Activated T-helper 9 cell treated with anti-CD3 and anti-CD28 coated beads, Interleukin-2, amount 50 U/mL, for 16 hours (primary cell): Measurements from ENCODE around the gene PRDM8.
"Not testable (repeated sequence)": the region's sequence is repeated elsewhere in the genome, so short reads cannot be mapped to it uniquely, and the experiment has no call there.

Experiments used
- DNase-seq: peaks from one replicate; pipeline ENCODE4 v3.0.0-alpha.2; 2020; ENCODE audit warnings: low read depth

The PRDM8 gene

DNA sequence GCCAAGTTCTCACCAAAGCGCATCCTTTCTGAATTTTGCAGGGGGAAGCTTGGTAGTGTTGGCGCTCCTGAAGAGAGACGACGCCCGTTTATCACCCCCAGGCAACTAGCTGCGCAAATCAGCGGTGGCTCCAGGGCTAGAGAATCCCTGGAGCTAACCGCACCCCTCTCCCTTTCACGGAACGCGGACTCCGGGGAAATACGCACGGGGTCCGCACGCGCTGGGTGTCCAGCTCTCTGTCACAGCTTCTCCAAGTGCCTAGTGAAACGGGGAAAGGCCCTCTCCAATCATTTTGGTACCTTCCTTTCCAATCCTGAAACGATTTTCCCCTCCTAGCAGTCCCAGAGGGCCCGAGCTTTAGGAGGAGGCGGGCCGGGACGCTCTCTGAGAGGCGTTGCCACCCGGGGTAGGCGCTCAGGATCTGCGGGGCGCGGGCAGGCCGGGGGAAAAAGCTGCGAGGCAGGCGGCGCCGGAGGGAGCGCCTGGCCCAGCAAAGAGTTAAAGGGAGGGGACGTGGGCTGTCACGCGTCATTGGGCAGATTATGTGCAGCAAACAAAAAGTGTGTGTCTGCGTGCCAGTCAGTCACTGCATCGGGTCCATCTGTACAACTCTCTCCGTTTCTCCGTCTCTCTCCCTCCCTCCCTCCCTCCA, at the start of gene PRDM8:
Gene PRDM8, plus strand, starts transcription at position 582 of the 652 bp plus-strand sequence. CDS start 2,578 bp downstream, outside the sequence.
- DNase-seq = no peak

DNA sequence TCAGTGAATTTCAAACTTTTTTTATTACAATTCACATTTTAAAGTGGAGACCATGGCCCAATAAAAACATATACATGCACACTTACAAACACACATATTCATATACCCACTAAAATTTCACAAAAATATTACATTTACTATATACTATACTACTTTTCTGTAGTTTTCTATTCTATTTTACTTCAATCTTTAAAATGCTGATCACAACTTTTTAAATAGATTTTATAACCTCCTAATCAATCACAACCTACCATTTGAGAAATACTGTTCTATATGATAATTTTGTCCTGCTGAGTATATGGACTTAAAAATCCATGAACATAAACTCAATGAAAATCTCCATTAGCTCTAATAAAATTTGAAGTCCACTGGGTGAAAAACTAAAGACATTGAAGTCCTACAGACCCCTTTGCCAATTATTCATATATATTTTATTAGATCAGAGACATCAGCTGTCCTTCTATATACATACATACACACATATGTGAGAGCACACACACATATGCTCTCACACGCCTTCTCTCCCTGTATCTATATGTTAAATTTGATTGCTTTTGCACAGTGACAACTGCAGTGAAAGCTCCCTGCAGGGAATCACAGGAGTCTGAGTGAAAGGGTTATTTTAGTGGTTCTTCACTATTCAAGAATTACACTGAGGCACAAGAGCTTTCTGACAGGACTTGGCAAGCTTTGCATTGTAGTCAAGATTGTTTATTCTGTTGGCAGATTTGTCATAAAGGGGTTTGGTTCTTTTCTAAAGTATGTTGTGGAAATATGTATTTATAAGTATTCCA, 46.7 kb upstream of the PRDM8 start:
- no peak for DNase-seq

DNA sequence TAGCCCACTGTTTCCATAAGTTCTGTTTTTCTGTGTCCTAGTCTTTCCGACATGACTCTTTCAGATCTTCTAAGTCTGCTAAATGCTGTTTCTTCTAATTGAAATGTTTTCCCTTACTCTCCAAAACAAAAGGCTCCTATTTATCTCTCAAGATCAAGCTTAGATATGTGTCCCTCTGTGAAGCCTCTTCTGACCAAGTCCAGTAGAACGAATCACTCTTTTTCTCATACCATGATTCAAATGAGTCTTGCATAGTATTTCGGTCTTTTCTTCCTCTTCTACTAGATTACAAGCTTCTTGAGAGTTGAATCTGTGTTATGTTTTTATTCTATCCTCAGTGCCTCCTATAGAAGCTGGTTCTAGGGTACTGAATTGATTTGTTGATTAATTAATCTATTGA, 45.3 kb upstream of the PRDM8 start:
- DNase-seq = no peak

DNA sequence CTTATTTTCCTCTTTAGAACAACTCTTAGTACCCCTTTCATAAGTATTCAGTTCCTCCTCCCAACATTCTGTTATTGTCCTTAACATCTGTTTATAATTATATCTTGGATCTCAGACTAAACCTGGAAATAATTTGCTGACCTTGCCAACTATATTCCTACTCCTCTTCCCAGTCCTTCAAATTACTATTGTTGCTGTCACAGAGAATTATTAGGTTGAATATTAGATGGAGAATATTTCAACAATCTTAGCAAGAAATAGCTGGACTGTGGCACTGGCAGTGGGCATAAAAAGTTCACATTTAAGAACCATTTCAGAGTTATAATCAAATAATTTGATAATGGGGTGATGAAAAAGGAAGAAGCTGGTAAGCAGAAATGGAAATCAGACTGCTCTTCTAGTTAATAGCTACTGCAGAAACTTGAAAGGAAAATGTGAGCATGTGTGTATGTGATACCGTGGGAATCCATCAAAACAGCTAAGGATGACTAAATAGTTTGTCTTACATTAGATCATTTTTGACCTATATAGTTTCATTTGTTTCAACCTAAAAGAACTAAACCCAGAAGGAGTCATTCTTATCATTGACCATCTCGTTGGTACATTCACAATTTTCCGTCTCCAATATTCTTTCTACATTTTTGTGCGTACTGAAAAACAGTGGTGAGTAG, 43.3 kb upstream of the PRDM8 start:
- DNase-seq = no peak

DNA sequence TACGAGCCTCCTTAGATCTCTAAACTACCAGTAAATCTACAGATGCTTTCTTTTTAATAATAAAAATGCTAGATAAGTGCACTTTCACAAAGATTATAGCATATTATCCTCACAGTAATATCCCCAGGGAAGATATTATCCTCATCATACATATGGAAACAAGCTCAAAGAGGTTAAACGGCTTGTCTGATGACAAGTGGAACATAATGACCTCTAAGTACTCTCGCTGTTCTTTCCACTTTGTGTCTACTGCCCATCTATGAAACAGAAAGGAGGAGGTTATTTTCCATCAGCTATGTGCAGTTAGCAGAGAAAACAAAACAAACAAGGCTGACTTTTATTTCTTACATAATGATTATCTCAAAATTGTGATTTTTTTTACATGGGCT, 42.8 kb upstream of the PRDM8 start:
- no peak for DNase-seq

DNA sequence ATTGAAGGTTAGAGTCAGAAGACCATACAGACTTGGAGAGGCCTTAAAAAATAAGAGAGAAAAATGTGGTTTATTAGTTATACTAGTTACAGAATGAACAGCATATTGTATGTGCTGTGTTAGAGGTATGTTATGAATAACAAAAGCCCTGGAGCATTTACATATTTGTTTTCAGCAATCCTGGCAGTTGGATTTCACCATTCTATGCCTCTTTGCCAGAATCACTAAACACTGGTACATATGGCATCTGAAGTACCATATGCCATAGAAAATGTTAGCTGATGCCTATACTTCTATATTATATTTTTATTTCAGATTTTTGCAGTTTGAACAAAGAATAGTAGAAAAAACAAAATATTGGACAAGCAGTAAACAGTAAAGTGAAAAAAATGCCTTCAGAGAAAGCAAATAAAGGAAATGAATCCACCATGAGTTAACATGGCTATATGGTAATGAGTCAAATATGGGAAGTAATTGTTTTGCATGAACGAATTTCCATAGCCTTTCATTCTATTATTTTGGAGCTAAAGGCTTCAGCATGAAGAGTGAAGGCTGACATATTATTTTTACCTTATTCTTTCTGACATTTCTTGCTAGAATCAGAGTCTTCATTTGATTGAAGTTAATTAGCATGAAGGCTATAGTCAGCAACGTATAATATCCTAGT, 41.9 kb upstream of the PRDM8 start:
- DNase-seq = no peak

DNA sequence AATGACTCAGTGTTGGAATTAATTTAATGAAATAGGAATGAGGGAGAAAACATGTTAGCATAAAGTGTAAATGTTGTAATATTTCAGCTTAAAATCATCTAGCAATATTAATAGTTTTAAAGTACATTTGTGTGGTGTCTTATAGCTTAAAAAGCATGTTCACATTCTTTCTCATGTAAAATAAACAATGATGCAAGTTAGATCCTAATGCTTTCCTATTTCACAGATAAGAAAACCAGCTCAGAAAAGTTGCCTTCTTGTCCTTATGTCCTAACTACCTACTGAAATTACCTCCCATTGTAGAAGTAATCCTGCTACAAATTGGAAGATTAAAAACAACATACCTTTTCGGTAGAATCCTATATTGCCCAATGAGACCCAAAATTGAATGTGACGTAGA, 40.9 kb upstream of the PRDM8 start:
- DNase-seq = no peak

DNA sequence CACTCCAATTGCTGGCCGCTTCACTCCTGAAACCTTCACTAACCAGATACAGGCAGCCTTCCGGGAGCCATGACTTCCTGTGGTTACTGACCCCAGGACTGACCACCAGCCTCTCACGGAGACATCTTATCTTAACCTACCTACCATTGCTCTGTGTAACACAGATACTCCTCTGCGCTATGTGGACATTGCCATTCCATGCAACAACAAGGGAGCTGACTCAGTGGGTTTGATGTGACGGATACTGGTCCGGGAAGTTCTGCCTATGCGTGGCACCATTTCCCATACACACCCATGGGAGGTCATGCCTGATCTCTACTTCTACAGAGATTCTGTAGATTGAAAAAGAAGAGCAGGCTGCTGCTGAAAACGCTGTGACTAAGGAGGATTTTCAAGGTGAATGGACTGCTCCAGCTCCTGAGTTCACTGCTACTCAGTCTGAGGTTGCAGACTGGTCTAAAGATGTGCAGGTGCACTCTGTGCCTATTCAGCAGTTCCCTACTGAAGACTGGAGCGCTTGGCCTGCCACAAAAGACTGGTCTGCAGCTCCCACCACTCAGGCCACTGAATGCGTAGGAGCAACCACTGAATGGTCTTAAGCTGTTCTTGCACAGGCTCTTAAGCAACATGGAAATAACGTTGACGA, 35.8 kb upstream of the PRDM8 start:
- DNase-seq = no peak

DNA sequence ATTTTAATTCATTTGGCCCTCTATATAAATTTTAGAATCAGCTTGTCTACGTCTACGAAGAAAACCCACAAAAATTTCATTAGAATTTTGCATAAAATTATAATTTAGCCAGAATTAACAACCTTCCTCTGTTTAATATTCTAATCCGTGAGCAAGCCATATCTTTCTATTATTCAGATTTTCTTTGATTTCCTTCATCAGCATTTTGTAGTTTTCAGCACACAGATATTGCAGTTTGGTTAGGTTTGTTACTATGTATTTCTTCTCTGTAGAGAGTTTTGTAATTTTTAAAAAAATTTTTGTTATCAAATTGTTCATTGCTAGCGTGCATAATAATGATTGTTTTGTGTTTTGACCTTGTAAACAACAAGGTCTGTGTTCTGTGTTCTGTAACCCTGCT, 34.9 kb upstream of the PRDM8 start:
- DNase-seq = no peak

DNA sequence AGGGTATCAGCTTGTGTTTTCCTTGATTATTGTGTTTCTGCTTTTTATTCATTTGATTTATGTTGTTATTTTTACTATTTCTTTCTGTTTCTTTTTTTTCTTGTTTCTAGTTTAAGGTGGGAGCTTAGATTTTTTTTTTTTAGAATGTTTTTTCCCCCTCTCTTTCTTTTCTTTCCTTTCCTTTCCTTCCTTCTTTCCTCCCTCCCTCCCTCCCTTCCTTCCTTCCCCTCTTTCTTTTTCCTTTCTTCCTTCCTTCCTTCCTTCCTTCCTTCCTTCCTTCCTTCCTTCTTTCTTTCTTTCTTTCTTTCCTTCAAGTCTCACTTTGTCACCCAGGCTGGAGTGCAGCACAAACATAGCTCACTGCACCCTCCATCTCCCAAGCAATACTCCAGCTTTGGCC, 31.4 kb upstream of the PRDM8 start:
- no peak for DNase-seq

DNA sequence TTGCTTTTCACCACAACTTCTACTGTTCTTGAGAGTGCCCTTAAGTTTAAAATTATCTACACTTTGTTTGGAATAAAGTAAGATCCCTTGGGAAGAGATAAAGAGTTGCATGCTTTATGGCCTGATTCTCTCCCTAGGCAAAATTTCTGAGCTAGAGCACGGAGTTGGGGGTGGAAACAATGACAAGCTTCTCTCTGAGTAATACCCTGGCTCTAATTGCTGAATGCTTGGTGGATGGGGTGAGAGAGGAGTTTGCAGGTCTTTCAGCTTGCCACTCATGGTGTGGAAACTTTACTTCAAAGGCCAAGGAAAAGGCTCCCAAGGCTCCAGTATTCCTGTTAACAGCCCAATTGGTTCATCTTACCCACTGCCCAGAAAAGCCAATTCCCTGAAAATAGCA, 26.1 kb upstream of the PRDM8 start:
- no peak for DNase-seq

DNA sequence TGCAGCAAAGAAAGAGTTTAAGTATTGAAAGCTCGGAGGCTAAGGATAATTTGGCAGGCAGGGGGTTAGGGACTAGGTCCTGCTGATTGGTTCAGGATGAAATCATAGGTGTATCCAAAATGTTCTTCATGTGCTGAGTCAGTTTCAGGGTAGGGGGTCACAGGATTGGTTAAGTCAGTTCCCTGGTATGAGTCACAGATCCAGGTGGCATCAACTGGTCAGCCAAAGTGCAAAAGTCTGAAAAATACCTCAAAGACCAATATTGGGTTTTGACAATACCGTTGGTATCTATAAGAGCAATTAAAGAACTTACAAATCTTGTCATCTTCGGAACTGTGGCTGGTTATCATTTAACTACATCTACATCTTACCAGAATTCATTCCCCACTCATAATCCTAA, 25.6 kb upstream of the PRDM8 start:
- no peak for DNase-seq

DNA sequence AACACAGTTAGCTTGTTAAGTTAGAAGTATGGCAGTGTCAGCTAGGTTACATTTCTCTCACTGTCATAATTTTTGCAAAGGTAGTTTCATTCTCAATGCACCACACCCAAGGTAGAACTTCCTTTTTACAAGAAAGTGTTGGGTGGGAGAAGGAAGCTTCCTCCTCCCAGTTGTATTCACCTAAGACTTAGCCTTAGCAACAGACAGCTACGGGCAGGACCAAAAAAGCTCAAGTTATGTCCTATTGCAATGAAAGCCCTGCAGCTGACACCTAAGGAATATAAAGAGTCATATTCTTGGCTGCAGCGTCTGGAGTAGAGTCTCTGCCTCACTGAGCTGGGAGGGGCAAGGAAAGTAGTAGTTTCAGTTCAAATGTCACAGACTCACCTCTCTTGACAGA, 25.1 kb upstream of the PRDM8 start:
- no peak for DNase-seq

DNA sequence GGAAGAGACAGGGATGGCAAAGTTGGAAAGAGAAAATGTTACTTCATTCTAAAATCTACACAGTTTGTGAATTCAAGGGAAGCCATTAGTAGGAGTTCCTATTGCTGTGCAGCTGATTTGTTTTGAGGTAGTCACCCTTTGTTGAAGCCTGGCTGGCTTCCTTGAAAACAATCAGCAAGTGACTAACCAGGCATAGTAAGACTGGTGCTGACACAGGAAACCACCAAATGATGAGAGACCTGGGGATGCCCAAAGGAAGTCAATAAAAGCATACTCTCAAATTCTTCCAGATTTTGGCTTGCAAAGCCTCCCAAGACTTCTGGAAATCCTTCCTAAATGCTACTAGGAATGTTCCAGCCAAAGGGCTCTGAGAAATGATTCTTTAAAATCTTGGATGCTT, 23.9 kb upstream of the PRDM8 start:
- peak; percentile 36 for DNase-seq

DNA sequence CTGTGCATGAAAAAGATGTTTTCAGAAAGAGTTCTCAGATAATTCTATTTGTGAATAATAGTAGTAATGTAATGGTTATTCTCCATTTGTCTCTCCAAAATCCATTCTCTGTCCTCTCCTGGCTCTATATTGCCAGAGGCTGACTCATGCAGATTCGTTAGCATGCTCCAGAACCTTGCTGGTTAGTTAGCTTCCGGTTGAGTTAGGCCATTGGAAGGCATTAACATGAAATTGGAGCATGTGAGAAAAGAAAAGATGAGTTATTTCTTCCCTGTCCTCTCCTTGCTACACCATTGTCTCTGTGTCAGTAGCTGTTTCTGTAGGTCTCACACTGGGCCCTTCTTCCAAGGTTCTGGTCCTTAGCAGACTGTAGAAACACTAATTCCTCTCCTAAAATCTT, 23.5 kb upstream of the PRDM8 start:
- no peak for DNase-seq

DNA sequence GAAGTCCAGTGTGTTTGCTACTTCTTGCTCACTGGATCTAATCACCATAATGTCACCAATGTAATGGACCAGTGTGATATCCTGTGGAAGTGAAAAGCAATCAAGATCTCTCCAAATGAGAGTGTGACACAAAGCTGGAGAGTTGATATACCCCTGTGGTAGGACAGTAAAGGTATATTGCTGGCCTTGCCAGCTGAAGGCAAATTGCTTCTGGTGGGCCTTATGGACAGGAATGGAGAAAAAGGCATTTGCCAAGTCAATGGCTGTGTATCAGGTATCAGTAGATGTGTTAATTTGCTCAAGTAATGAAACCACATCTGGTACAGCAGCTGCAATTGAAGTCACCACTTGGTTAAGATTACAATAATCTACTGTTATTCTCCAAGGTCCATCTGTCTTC, 19.5 kb upstream of the PRDM8 start:
- not testable (repeated sequence) for DNase-seq

DNA sequence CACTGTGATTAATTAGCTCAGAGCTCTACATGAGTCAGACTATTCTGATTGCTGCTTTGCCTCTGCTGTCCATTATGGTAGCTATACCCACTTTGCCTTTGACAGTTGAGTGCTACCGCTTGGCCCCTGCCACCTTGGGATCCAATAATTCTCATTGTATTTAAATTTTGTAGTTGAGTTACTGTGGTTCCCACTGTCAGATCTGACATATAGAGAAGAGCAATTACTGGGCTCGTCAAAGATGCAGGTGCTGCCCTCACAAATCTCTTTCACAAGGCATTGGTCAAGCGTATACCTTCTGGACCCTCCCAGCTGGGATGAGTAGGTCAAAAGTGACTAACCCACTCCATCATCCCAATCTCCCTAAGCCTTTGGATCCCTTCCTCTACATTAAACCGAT, 18.3 kb upstream of the PRDM8 start:
- no peak for DNase-seq

DNA sequence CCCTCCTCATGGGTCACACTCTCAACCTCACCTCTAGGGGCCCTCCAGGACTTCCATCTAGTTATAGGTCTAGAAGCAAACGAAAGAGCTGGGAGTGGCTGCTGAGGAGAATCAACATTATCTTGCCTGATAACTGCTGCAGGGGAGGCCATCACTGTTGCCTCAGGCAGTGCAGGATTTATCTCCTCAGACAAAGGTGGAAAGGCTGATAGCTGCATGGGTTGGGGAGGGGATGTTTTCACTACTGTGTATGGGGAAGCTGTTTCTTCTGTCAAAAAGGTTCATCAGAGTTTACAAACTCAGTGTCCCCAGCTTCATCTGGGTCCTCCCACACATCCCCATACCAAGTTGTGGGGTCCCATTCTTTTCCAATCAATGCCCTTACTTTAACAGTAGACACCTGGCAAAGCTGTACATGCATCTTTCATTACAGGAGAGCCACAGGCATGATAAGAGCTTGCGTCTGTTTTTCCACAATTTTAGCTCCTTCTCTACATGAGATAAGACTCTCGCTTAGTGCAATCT, 17.6 kb upstream of the PRDM8 start:
- DNase-seq = no peak

DNA sequence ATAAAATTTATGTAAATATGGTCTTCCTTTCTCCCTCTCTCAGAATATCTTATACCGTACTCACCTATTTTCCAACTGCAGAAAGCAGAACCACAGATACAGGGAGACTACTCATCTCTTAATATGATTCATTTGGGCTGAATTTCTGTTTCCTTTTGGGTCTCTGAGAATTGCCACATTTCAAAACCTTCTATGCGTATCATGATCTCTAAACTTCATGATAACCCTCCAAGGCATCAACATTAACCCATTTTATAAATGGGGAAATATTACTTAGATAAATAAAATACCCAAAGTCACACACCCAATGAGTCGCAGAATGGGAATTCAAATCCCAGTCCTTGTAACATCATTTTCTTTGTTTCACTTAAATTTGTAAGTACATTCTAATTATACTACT, 16.6 kb upstream of the PRDM8 start:
- no peak for DNase-seq

DNA sequence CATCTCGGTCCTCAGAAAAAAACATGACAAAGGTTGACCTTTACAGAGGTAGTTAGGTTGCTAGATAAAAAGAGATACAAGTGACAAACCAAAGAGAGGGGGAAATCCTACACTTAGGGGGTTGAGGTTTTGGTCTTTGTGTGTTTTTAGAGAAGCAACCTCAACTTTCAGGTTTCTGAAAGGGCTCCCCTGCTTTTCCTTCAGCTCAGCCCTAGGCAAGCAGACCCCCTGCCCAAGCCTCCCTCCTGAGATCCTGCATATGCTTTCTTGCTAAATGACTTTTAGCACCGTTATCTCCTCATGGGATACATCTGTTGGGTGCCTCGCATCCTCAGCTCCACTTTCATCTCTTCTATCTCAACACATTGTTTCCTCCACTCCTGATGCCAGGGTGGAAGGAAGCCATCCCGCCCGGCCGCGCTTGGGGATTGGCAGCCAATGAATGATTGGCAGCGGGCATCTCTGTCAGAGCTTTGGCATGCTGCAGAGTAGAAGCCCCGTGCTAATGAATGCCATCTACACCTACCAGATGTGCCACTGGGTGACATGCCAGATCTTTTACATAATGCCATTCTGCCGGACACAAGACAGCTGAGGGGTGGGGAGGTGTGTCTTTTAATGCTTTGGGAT, 15.0 kb upstream of the PRDM8 start:
- DNase-seq = no peak

DNA sequence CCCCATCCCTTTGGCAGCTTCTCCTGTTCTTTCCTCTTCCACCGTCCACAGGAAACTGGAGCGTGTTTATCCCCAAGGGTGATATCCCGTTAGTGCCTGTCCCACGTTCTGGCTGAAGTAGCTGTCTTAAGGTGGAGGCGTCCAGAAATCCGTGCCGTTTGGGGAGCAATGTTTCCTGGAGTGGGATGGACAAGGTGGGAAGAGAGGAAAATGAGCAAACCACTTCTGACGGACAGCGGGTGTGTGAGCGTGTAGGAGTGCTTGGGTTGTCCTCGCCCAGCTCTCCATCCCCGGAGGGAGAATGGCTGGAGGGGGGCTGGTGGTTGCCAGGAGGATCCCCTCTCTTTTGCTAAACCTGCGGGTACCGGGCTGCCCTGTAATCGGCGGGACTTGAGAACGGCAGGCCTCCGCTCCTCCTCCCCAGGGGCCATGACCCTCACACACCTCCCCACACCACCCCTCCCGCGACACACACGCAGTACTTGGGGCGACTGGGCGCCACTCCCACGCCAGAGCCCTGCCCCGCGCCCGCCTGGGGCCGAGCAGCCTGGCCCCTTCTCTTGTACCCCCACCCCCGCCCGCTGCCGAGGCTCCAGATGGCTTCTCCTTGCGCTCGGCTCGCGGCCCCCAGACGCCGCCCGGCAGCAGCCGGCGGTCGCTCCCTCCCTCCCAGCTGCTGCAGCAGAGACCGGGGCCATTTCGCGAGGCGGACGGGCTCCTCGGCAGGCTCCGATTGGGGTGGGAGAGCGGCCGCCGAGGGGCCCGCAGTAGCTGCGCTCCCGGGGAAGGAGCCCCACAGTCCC, 13.9 kb upstream of the PRDM8 start:
- DNase-seq = peak; percentile 37
